K562 (cell line): ENCODE data around the gene DNAJB13. TPM values are rescaled to one million over a fixed set of nuclear protein-coding genes. Genes with fewer than 3 reads are reported as not detected.

Experiments used
- AFF1 ChIP-seq, 2 experiments: fragments of 450-650 bp; IDR thresholded peaks; 2 replicates each; pipeline ENCODE4 v1.6.1; 2018; ENCODE audit warnings: mild to moderate bottlenecking in 2 of 2, low read depth in 1 of 2; ENCODE audit not compliant: partially characterized antibody in 2 of 2
- ERF ChIP-seq: fragments of 450-650 bp; formaldehyde crosslinking; IDR thresholded peaks from 2 replicates; pipeline ENCODE4 v1.4.0; 2020; ENCODE audit warnings: mild to moderate bottlenecking, mixed read lengths
- FOXA3 ChIP-seq, 2 experiments: fragments of 450-650 bp in 1 of 2; sonication (generic) in 1 of 2; formaldehyde crosslinking; IDR thresholded peaks in 1 of 2; conservative IDR thresholded peaks in 1 of 2; 2 replicates each; pipeline versions ENCODE4 v1.4.0 to v1.8.0; 2020 to 2022; ENCODE audit warnings: mild to moderate bottlenecking in 2 of 2, missing genetic modification reagents in 1 of 2
- MBD2 ChIP-seq: sonication (generic); IDR thresholded peaks from 2 replicates; pipeline ENCODE4 v1.6.1; 2016; ENCODE audit warnings: low read depth, borderline replicate concordance
- NR2F6 ChIP-seq: fragments of 450-650 bp; formaldehyde crosslinking; IDR thresholded peaks from 2 replicates; pipeline ENCODE4 v1.4.0; 2020; ENCODE audit warnings: mild to moderate bottlenecking
- NRF1 ChIP-seq, 2 experiments: fragments of 450-650 bp; IDR thresholded peaks in 1 of 2; conservative IDR thresholded peaks in 1 of 2; 2 replicates each; pipeline ENCODE4 v1.6.1; 2014; ENCODE audit warnings: mild to moderate bottlenecking in 2 of 2
- POLR2B ChIP-seq: fragments of 450-650 bp; IDR thresholded peaks from 2 replicates; pipeline ENCODE4 v1.6.1; 2018; ENCODE audit warnings: low read depth; ENCODE audit not compliant: partially characterized antibody
- SAP30 ChIP-seq: fragments of 200-600 bp; sonication (generic); IDR thresholded peaks from 2 replicates; pipeline ENCODE4 v1.6.1; 2012; ENCODE audit warnings: borderline replicate concordance, low read depth, mild to moderate bottlenecking, moderate library complexity, low read length, control low read depth, inconsistent platforms; ENCODE audit not compliant: insufficient read depth, poor library complexity, severe bottlenecking
- TRIM25 ChIP-seq: fragments of 450-650 bp; IDR thresholded peaks from 2 replicates; pipeline ENCODE4 v1.7.0; 2016; ENCODE audit warnings: borderline replicate concordance
- ZBTB11 ChIP-seq, 3 experiments: fragments of 200-800 bp in 1 of 3; fragments of 250-450 bp in 1 of 3; fragments of 450-650 bp in 1 of 3; sonication (Bioruptor Pico) in 1 of 3; sonication (Bioruptor generic) in 1 of 3; formaldehyde crosslinking in 1 of 3; IDR thresholded peaks; 2 replicates each; pipeline versions ENCODE4 v1.6.1 to v1.8.0; 2016 to 2022; ENCODE audit warnings: mild to moderate bottlenecking in 2 of 3, missing genetic modification characterization in 2 of 3, missing compliant biosample characterization in 1 of 3, moderate library complexity in 1 of 3
- ZEB2 ChIP-seq: fragments of 450-650 bp; IDR thresholded peaks from 2 replicates; pipeline ENCODE4 v1.6.1; 2016
- ZKSCAN1 ChIP-seq: fragments of 150-350 bp; IDR thresholded peaks from 2 replicates; pipeline ENCODE4 v1.6.1; 2016; ENCODE audit warnings: low read depth, low read length
- ZNF639 ChIP-seq, 2 experiments: fragments of 200-800 bp in 1 of 2; sonication (Bioruptor generic) in 1 of 2; sonication (generic) in 1 of 2; formaldehyde crosslinking in 1 of 2; IDR thresholded peaks in 1 of 2; conservative IDR thresholded peaks in 1 of 2; 2 replicates each; pipeline versions ENCODE4 v1.5.0 to v1.6.1; 2016 to 2020; ENCODE audit warnings: missing compliant biosample characterization in 1 of 2, missing genetic modification characterization in 1 of 2, missing genetic modification reagents in 1 of 2
- ZNF668 ChIP-seq: fragments of 250-450 bp; sonication (Bioruptor Pico); IDR thresholded peaks from 2 replicates; pipeline ENCODE4 v1.8.0; 2022; ENCODE audit warnings: mild to moderate bottlenecking, inconsistent platforms
- polyA plus RNA-seq, 8 experiments: library from polyadenylated mRNA; depleted of rRNA in 4 of 8; stranded (reverse) in 5 of 8; unstranded in 3 of 8; fragments of >200 nt; fragmentation: Nextera tagmentation in 2 of 8; fragmentation: Illumina TruSeq in 1 of 8; extraction: Ambion mirVana in 2 of 8; extraction: Trizol in 1 of 8; gene quantifications; 2 replicates each; pipeline versions ENCODE4 v1.2.1 to v1.2.3, GENCODE V29; 2011 to 2014; ENCODE audit warnings: inconsistent platforms in 1 of 8, missing spikeins in 1 of 8
- total RNA-seq, 7 experiments: library from RNA; depleted of rRNA in 6 of 7; stranded (reverse); fragments of >200 nt in 6 of 7; fragmentation: Illumina TruSeq in 2 of 7; extraction: Trizol in 2 of 7; gene quantifications; 2 replicates each; pipeline versions ENCODE4 v1.2.1 to v1.2.3, GENCODE V29; 2011 to 2021; ENCODE audit warnings: low replicate concordance in 1 of 7

Gene DNAJB13
- total and polyA plus RNA-seq, 9 of the 15 experiments (the other 6 are each of a cell fraction or from before 2014, with no cell fraction given) = 0.14 TPM; not detected in 8

- no peak for TF ChIP-seq ZBTB11 (CRISPR knock-in tag; IDR thresholded peaks at IDR 0.05)
- peak in 1 of 2 experiments; percentile 25; a peak in 1 of 4 replicates for TF ChIP-seq FOXA3 (CRISPR knock-in tag; conservative IDR thresholded peaks at IDR 0.05 in 1 of 2, IDR thresholded peaks at IDR 0.05 in 1 of 2)
- no peak for TF ChIP-seq POLR2B
- no peak for TF ChIP-seq ERF (CRISPR knock-in tag)
- no peak for TF ChIP-seq ZNF639 (CRISPR knock-in tag; conservative IDR thresholded peaks at IDR 0.05 in 1 of 2, IDR thresholded peaks at IDR 0.05 in 1 of 2)
- 0 out of 4 replicates have a peak, but pooled peaks of 1 of the 2 experiments have one; percentile 19 for TF ChIP-seq NRF1 (conservative IDR thresholded peaks at IDR 0.05 in 1 of 2, IDR thresholded peaks at IDR 0.05 in 1 of 2)
- TF ChIP-seq ZEB2 = no peak
- 0 out of 2 replicates have a peak, but pooled peaks have one; percentile 55 for TF ChIP-seq NR2F6 (CRISPR knock-in tag)
- TF ChIP-seq ZNF668 (CRISPR knock-in tag) = no peak
- no peak for TF ChIP-seq AFF1 (IDR thresholded peaks at IDR 0.05; ENCODE audit: low read depth in 1 of 2, partially characterized antibody in 2 of 2)
- TF ChIP-seq MBD2 = 0 out of 2 replicates have a peak, but pooled peaks have one; percentile 43
- TF ChIP-seq TRIM25 = no peak
- 0 out of 2 replicates have a peak, but pooled peaks have one; percentile 37 for TF ChIP-seq ZKSCAN1
- TF ChIP-seq SAP30 = no peak
These were observed 65.3 kb downstream of the DNAJB13 start (continued) for GRCh38 chr11:74015919-74016684.
